IPS DF 4.7 (cell line): ENCODE measurements around the gene TMEM132C.

ENCODE experiments used
- DNase-seq: peaks from one replicate; pipeline ENCODE4 v3.0.0-alpha.2; 2013; ENCODE audit warnings: low spot score; ENCODE audit errors: extremely low read depth

The TMEM132C gene

DNA sequence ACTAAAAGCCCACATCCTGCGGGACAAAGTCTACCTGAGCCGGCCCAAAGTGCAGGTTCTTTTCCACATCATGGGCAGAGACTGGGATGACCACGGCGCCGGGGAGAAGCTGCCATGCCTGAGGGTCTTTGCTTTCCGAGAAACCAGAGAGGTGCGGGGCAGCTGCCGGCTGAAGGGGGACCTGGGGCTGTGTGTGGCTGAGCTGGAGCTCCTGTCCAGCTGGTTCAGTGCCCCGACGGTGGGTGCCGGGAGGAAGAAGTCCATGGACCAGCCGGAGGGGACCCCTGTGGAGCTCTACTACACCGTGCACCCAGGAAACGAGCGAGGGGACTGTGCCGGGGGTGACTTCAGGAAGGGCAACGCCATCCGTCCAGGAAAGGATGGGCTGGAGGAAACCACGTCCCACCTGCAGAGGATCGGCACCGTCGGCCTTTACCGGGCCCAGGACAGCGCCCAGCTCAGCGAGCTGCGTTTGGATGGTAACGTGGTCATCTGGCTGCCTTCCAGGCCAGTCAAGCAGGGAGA, 148.1 kb downstream of the TMEM132C start:
- no peak for DNase-seq

DNA sequence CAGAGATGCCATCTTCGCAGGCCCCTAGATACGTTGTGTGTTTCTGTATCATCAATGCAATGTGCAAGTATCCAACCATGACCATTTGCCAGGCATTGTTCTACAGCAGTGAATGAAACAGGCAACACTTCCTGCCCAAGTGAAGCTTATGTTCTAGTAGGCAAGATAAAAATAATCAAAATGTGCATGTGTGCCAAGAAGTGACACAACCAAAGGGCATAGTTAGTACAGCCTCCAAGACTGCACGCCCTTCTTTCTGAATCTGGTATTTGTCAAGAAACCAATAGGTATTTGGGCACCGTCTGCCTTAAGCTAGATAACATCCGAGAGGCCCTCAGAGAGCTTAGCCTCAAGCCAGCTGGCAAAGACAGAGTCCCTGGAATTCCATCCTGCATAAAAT, 152.0 kb downstream of the TMEM132C start:
- no peak for DNase-seq

DNA sequence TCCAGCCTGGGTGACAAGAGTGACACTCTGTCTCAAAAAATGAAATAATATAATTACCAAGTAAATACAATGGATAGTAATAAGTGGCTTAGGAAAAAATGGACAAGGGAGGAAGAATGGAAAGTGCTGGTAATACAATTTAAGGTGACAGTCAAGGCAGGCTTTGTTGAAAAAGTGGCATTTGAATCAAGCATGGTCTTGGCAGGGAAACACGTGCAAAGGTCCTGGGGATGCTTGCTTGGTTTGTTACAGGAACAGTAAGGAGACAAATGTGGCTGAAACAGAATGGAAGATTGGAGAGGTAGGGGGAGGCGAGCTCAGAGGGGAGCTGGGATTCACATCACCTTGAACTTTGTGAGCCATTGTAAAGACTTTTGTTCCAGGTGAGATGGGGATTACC, 153.2 kb downstream of the TMEM132C start:
- DNase-seq, result no peak

DNA sequence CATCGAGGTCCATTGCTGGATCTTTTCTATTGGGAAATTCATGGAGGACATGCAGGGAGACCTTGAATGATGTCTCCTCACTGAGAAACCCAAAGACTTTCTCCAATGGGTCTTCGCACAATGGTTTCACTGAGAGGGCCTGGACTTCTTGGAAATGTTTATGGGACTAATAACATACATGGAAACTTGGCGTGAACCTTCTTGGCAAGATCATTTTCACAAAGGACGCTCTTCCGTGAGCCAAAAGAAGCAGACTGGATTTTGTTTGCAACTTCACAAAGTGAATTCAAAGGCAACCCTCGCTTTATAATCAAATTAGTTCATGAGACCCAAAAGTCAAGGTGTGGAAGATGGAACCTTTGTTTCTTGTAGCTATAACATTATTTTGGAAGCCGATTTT, 154.4 kb downstream of the TMEM132C start:
- no peak for DNase-seq

DNA sequence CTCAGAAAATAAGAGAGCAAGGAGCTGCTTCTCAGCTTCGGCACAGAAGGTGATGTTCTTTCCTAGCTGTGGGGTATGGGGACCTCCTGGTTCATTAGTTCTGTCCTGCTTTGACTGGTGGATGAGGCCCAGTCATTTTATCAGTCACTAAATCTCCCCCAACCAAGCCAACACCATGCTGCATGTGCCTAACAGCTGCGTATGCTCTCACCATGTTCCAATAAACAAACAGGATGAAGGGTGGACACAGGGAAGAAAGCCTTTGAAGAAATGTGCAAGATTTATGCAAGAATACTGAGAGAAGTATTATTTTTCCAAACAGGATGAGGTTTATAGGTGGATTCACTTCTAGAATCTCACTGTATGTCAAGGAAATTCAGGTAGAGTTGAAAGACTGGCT, 156.2 kb downstream of the TMEM132C start:
- no peak for DNase-seq

DNA sequence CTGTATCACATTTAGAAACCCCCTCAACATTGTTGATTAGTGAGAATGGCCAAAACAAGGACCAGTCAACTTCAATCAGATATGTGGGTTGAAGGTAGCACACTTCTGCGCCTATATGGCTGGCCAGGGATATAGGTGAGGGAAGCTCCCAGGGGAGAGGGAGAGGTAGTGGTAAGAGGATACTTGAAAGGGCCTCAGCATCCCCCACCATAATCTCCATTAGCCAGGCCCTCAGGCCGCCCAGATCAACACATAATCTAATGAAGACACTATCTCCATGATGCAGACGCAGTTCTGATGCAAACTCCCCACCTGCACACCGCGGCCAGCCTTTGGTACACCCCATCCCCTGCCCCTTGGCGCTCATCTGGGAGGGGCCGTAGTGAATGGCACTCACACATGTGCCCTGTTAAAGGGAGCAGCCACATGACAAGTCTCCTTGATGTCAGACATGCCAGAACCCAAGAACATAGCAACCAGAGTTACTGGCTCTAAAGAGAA, 158.0 kb downstream of the TMEM132C start:
- DNase-seq, result no peak

DNA sequence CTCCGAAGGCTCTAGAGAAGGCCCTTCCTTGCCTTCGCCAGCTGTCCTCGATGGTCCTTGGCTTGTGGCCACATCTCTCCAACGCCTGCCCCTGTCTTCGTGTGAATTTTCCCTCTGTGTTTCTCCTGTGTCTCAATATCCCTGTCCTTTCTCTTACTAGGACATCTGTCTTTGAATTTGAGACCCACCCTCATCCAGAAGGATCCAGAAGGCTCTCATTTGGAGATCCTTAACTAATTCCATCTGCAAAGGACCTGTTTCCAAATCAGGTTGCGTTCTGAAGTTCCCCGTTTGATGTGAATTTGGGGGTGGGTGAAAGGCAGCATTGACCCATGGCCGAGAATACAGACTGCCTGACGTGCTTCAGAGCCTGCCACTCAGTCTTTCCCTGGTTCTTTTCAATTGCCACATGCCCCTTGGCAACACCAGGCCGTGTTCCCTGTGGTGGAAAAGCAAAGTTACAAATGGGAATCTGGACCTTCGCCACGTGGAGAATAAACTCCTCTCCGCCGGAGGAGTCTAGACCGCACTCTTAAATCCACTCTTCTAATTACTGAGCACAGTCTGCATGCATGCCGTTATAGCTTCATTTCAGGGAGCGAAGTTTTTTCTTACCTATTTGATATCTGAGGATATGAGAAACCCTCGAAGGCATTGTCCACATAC, 158.8 kb downstream of the TMEM132C start:
- no peak for DNase-seq

DNA sequence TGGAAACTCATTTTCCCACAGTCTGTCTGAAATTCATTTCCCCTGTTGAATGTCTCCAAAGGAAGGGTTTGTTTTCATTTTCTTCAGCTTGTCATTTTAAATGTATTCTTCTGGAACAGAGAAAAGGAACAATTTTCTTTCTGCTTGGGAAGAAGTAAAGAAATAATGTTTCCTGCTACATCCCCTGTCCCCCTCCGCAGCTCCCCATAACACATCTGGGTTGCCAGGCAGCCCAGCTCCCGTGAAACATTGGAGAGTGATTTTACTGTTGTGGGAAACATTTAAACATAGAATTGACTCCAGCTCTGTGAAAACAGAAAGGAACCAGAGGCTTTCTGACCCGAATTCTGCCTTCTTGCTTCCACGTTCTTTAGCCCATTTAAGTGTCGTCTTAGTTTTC, 159.5 kb downstream of the TMEM132C start:
- no peak for DNase-seq

DNA sequence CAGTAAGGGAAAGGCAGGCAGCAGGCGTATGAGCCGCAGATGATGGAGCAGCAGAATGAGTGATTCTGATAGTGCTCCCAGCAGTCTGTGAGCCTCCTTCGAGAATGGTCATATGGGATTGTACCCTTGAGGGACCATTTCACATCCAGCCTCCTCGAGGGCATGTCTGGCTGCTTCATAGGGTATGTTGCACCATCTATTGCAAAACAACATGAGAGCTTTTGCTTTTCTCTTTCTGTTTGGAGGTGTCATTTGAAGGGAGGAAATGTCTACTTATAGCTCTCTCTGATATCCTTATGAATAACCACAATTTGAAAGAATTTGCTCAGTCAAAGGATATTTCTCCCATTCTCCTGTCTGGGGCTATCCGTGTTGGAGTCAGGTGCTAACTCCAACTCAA, 172.8 kb downstream of the TMEM132C start:
- no peak for DNase-seq

DNA sequence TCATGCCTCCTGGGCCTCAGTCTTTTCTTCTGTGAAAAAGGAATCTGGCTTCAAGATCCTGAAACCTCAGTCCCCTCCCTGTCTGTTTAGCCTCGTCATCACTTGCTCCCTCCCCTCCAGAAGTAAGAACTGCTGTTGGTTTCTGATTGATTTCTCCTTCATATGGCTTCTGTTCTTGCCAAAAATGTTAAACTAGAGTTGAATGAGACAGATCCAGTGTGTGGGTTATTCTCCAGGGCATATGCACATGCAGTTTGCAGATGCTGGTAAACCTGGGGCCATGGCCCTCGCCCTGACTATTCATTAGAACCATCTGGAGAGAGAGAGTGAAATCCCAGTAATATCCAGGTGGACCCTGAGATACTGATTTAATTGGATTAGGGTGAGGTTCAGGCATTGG, 175.1 kb downstream of the TMEM132C start:
- DNase-seq, result no peak

DNA sequence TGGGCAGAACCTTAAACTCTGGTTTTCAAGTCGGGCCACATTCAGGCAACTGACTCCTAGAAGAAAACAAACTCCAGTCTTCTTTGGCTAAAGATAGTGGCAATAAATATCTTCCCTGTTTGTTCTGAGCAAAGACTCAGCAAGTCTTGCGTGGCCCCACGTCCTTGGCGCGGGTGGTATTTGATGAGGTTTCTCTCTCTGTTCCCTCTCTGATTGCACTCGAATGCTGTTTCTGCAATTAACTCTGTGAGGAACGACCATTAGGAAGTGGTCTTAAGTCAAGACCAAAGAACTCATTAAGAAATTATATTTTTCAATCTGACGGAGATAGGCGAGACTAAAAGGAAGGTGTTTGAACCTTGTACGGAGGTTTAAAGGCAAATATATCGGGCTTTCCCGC, 177.6 kb downstream of the TMEM132C start:
- no peak for DNase-seq

DNA sequence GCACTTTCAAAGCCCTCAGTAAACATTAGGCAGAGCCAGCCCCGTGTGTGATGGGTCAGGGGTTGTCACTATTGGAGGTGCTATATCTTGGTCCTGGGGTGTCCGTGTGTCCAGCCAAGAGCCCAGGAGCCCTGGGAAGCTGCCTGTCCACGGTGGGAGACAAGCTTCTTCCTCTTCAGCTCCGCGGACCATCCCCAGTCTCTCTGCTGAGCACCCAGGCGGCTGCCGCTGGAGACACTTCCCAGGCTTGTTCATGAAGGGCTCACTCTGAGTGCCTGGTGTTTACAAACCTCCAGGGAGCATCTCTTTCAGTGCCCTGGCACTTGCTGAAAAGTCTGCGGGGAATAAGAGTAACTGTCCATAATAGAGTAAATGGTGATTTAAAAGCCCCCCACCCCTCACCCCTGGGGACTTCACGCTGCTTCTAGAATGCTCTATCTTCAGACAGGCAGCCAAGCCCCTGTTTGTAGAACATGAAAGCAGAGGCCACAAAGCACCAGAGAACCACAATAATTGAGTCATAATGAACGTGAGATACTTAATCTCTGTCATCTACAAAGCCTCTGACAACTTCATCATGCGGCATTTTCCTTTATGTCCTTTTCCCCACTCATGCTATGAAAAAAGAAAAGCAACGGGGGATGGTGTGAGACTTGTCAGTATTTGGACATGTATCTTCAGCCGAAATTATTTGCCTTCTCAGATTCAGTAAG, 178.6 kb downstream of the TMEM132C start:
- no peak for DNase-seq

DNA sequence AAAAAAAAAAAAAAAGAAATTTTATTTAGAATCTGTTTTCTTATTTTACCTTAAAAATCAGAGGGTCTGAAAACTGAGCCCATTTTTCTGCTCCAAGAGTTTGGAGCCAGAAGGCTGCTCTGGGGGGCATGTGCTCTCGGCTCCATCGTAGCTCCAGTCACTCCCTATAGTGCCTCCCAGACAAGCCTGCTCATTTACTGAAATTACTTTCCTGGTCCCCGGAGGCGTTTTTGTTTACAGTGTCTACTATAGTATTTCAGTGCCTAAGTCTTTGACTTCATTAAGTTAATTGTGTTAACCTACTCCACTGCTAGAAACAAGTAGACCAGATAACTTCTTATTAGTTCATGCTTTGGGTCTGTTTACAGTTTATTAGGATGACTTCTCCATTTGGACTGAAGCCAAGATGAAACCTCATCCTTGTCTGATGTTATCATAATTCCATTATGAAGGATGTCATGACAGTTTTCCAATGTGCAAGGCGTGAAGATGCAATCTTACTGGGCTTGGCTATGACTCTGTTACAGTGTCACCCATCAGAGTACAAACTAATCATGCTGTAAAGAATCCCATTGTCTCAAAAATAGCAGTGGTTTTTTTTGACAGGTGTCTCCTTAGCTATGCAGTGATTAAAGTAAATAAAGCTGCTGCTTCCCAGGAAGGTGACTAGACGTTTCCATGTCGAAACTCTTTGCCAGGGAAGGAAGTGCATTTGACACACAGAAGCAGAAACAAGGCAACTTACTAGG, 182.3 kb downstream of the TMEM132C start:
- DNase-seq, result no peak

DNA sequence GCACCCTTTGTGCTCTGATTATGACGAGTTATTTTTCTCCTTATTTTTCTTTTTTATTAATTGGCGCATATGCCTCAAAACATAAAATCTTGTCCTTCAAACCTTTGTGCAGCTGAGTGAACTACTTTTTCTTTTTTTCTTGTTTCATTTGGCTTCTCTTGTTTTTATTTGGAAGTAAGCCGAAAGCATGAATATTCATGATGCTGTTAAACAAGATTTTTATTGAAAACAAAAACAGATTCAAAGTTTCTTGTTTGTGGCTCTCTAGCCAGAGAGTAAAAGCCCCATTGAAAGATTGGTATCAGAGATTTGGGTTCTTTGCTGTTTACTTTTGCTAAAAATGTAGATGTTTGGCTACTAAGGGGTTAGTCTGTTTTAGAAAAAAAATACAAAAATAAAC, 183.8 kb downstream of the TMEM132C start:
- no peak for DNase-seq

DNA sequence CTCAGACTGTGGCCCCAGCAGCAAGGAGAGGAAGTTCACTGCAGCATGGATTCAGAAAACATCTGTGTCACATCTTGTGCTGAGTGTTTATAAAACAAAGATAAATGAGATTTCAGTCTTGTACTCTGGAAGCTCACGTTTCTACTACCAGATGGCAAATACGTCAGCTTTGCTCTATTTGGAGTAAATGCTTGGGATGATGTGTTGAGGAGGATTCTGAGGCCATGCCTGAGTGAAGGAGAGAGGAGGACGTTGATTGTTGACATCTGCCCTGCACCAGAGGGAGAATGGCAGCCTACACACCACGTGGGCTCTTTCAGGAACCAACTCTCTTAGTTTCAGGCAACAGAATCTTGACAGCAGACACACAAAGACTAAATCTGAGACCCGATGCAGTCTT, 188.9 kb downstream of the TMEM132C start:
- DNase-seq, result no peak

DNA sequence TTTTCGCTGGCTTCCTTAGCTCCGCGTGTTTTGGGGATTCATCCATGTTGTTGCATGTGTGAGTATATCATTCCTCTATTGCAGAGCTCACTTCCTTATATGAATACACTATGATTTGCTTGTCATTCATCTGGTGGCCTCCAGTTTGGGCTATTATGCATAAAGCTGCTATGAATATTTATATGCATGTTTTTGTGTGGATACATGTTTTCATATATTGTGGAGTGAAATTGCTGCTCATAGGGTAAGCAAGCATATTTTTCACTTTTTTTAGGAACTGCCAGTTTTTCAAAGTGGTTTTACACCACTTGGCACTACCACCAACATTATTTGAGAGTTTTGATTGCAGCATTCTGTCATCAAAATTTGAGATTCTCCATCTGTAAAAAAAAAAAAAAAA, 190.0 kb downstream of the TMEM132C start:
- DNase-seq, result no peak

DNA sequence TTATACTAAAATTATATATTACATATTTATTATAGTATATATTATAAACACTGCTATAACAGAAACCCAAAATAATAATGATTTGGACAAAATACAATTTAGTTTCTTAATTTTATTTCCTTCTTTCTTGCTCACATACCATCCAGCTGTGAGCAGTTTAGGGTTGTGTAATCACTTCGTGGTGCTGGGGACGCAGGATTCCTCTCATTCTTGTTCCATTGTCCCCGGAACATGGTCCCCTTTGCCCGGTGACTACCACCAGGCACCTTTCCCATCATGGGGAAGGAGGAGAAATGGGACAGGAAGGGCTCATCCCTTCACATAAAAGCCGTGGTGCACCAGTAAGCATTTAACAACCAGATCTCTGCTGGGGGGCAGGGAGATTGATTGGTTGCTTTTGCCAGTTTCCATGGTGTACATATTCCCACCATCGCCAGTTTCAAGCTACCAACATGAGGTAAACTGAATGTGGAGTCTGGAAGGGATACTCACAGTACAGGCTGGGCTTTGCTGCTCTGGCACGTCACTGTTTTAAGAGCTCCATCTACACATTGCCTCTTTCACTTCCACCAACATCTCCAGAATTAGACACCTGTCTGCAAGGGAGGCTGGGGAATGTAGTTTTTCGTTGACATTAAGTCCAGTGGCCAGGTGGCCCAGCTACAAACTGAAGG, 191.5 kb downstream of the TMEM132C start:
- peak; percentile 16 for DNase-seq

DNA sequence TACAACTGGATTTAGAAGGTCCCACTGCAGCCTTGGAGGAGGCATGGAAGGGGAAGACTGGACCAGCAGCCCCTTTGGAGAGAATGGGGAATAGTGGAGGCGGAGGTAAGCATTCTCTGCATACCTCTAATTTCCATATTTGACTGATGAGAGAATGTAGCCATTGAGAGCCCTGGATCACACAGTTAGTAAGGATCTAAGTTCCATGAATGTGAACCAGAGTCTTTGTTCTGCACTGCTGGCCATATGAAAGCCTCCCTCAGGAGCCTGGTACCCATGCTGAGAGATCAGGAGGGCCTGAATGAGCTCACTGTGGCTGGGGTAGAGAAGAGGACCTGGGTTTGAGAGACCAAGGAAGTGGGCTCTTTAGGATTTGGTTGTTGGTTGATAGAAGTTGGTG, 192.1 kb downstream of the TMEM132C start:
- DNase-seq, result peak; percentile 69

DNA sequence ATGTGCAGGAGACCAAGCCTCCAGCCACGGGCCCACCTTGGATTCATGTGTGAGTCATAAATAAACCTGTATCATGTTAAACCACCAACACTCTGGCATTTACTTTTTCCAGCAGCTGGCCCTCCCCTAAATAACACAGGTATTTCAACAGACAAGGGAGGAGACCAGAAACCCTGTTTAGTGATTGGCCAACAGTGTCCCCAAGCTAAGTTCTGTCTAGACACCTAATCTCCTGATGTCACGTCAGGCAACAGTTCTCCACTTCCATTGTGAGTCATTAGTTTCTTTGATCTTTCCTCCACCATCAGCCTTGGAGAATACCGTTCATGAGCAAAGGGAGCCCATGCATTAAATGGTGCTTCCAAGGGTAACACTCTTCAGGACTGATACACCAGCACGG, 196.9 kb downstream of the TMEM132C start:
- no peak for DNase-seq

DNA sequence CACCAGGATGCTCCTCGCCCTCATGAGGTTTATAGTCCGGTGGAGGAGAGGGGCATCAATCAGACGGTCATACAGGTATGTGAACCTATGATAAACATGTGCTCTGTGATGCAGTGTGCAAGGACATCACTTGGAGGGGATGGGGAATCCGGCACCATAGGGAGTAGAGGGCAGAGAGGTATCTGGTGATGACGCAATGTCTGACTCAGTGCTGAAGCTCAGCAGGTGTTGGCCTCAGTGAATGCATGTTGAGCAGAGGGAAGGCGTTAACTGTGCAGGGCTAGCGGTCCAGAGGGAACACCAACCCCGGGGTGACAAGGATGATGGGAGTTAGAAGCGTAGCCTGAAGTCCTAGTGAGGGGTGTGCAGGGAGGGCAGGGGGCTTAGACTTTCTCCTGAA, 200.9 kb downstream of the TMEM132C start:
- no peak for DNase-seq

DNA sequence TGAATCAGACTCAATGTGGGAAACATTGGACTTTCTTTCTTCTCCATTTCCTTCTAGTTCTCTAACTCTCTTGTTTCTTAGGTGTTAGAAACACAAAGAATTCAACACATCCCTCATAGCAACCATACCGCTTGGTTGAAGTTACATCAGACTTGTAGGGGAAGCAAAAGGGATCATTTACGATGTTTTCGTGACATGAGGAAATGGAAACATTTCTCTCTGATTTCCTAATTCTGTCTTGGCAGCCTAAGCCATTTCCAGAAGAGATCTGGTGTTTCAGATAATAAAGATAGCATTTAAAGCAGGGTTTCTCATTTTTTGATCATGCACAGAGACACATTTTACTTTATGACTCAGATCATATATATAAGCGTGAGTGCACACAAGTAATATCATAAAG, 202.0 kb downstream of the TMEM132C start:
- no peak for DNase-seq

DNA sequence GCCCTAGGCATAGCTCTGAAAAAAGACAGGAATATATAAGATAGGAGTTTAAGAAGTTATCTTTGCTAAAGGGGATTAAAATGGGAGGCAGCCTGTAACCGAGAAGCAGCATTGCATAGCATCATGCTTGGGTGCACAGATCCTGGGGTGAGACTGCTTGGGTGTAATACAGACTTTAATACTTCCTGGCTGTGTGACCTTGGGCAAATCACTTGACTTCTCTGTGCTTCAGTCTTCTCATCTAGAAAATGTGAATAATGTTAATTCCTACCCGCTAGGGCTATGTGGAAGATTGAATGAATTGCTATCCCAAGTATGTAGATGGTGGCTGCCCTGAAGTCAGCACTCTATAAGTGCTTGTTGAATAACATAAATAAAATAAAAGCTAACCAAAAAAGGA, 204.5 kb downstream of the TMEM132C start:
- no peak for DNase-seq
